NCI-H748 (cell line): ENCODE data around the gene TEX101.
"Not testable (repeated sequence)": the region's sequence is repeated elsewhere in the genome, so short reads cannot be mapped to it uniquely, and the experiment has no call there.

Source experiments
- DNase-seq: peaks from one replicate; lab custom pipeline; 2025; ENCODE audit not compliant: unreplicated experiment; lab: John Stamatoyannopoulos, UW

TEX101 gene

GRCh38 chr19:43416951-43417623 is 2.4 kb downstream of the TEX101 start:
- DNase-seq = no peak

DNA sequence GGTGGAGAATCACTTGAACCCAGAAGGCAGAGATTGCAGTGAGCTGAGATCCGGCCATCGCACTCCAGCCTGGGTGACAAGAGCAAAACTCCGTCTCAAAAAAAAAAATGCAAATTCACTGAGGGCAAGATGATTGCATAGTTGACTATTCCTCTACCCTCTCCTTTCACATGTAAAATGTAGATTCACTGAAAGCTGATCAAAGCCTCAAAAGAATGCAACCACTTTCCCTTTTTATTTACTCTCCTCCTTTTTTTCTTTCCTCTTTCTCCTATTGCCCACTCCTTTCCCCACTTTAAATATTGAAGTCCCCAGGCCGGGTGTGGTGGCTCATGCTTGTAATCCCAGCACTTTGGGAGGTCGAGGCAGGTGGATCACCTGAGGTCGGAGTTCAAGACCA is 6.3 kb downstream of the TEX101 start:
- no peak for DNase-seq

DNA sequence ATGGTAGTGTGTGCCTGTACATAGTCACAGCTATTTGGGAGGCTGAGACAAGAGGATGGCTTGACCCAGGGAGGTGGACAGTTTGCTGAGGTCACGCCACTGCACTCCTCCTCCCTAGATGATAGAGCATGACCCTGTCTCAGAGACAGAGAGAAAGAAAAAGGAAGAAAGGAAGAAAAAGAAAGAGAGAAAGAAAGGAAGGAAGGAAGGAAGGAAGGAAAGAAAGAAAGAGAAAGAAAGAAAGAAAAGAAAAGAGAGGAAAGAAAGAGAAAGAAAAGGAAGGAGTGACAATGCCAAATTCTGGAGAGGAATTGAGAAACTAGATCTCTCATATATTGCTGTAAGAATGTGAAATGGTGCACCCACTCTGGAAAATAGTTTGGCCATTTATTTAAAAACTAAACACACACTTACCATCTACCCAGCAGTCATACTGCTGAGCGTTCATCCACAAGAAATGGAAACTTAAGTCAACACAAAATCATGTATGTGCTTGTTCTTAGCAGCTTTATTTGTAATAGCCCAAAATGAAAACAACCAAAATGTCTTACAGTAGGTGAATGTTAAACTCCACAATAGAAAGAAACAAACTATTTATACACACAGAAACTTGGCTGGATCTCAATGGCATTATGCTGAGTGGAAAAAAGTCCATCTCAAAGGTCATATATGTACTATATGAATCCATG is 7.5 kb downstream of the TEX101 start:
- no peak for DNase-seq

- no peak for DNase-seq
Measured at GRCh38 chr19:43422689-43423066, 8.0 kb downstream of the TEX101 start.

DNA sequence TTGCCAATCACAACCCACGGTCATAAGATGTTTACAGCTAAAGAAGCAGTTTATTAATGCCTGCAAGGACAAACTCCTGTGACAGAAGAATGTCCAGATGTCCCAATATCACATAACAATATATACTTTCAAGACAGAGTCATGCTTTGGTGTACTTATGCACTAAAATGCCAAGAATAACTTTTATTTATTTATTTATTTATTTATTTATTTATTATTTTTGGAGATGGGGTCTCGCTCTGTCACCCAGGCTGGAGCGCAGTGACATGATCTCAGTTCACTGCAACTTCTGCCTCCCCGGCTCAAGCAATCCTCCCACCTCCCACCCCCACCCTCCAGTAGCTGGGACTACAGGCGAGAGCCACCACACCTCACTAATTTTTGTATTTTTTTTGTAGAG is 9.1 kb downstream of the TEX101 start:
- DNase-seq = no peak

GRCh38 chr19:43425567-43426392 is 11.1 kb downstream of the TEX101 start:
- peak; percentile 82 for DNase-seq

- DNase-seq = no peak
Measured at GRCh38 chr19:43429395-43429794, 14.7 kb downstream of the TEX101 start.

DNA sequence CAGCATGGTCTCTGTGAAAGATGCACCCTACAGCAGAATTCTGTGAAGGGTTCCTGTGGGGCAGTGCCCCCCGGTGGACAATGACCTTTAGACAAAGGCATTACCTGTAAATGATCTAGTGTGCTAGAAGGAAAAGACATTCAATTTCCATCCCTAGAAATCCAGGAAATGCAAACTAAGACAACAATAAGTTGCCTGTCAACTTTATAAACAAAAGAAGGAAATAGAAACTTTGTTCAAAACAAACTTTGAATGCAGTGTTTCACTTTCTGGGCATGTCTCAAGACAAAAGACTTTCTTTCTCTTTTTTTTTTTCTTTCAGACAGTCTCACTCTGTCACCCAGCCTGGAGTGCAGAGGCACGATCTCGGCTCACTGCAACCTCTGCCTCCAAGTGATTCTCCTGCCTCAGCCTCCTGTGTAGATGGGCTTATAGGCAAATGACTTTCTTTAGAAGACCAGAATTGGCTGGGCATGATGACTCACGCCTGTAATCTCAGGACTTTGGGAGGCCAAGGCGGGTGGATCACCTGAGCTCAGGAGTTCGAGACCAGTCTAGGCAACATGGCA is 15.5 kb downstream of the TEX101 start:
- DNase-seq = peak; percentile 31

- DNase-seq = no peak
Measured at GRCh38 chr19:43430976-43431375, 16.3 kb downstream of the TEX101 start.

- no peak for DNase-seq
Measured at GRCh38 chr19:43433358-43433673, 18.6 kb downstream of the TEX101 start.

DNA sequence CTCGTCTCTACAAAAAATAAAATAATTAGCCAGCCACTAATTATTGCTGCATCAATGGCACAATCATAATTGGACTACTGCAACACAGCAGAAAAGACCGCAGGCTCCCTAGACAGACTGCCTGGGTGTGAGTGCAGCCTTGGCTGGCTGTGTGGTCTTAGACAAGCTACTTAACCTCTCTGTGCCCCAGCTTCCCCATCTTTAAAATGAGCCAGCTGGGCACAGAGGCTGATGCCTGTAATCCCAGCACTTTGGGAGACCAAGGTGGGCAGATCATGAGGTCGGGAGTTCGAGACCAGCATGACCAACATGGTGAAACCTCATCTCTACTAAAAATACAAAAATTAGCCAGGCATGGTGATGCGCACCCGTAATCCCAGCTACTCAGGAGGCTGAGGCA is 19.0 kb downstream of the TEX101 start:
- no peak for DNase-seq

DNA sequence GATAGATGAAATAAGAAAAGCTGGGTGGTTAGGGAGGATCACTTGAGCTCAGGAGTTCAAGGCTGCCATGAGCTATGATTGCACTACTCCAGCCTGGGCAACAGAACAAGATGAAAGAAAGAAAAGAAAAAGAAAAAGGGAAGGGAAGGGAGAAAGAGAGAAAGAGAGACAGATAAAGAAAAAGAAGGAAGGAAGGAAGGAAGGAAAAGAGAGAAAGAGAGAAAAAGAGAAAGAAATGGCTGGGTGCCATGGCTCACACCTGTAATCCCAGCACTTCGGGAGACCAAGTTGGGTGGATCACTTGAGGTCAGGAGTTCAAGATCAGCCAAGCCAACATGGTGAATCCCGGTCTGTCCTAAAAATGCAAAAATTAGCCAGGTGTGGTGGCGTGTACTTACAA is 21.1 kb downstream of the TEX101 start:
- no peak for DNase-seq

- not testable (repeated sequence) for DNase-seq
Measured at GRCh38 chr19:43437284-43437683, 22.6 kb downstream of the TEX101 start.

GRCh38 chr19:43437712-43438111 is 23.0 kb downstream of the TEX101 start:
- no peak for DNase-seq

DNA sequence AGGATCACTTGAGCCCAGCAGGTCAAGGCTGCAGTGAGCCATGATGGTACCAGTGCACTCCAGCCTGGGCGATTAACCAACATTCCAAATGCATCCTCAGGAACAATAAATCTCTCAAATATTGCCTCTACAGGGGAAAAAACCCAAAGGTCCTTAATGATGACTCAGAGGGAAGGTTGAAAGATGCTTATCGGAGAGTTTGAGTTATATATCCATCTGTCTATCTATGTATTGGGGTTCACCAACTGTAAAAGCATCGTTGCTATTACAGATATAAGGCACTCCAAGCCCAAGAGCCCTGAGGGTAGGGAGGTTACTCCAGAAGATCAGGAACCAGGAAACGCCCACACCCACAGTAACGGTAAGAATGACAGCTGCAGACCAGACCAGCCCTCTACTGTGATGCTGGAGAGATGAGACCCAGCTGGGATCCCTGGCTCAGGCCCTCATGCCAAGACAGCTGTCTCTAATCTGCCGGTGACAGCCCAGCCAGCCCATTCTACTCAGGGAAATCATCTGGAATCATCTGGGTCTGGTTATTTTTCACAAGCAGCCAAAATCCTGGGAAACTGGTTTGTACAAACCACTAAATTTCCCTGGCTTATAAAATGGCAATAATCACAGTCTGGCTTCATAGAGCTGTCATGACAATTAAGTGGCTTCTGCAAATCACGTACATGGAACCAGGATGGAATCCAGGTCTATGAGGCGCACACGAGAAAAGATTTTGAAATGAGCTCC is 23.8 kb downstream of the TEX101 start:
- DNase-seq = peak; percentile 38

GRCh38 chr19:43439032-43439708 is 24.5 kb downstream of the TEX101 start:
- peak; percentile 61 for DNase-seq

DNA sequence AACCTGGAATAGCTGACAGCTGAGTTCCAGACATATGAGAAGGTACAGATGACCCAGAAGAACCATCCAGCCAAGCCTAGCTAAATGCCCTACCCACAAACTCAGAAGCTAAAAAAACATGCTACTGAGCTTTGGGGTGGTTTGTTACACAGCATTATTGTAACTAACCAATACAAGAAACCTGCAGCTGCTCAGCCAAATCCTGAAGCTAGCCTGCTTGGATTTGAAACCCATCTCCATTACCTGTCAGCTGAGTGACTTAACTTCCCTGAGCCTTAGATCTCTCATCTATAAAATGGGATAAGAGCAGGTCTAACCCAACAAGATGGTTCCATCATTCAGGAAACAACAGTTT is 25.0 kb downstream of the TEX101 start:
- DNase-seq = no peak

DNA sequence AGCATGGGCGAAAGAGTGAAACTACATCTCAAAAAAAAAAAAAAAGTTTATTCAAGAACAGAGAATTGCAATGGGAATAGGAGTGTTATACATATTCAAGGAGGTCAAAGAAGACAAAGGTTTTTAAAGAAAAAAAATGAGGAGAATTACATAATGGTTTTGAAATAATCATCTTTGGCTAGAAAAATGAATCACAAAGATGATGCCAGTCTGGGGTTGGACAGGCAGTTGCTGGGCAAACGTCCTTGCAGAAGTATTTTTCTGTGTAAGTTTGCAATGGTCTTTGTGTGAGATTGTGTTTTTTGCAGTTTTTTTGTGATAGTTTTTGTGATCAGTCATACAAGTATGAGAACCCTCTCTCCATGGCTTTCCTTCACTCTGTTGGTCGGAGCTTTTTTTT is 27.0 kb downstream of the TEX101 start:
- no peak for DNase-seq

GRCh38 chr19:43444091-43444490 is 29.4 kb downstream of the TEX101 start:
- not testable (repeated sequence) for DNase-seq

DNA sequence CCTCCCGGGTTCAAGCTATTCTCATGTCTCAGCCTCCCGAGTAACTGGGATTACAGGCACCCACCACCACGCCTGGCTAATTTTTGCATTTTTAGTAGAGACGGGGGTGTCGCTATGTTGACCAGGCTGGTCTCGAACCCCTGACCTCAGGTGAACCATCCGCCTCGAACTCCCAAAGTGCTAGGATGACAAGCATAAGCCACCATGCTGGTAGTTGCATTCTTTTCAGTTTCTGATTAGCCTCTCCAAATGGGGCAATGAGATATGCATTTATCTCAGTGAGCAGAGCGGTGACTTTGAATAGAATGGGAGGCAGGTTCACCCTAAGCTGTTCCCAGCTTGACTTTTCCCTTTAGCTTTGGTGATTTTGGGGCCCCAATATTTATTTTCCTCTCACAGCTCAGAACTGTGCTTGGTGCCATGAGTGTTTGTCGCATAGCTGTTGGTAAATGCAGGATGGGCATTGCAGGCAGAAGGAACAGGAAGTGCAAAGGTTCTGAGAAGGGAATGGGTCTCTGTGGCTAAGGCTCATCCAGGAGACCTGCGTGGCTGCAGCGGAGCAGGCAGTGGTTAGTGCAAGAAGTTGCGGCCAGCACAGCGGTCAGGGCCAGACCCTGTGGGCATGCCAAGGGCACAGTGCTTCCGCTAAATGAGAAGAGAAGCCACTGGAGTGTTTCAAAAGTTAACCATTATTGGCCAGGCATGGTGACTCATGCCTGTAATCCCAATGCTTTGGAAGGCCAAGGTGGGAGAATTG is 30.0 kb downstream of the TEX101 start:
- DNase-seq = no peak
